WERI-Rb-1 (cell line): ENCODE data around the gene PHKB.

Experiments used
- DNase-seq: peaks from one replicate; pipeline ENCODE4 v3.0.0-alpha.2; 2020
- H3K27ac ChIP-seq: fragments of 250-450 bp; sonication (Bioruptor Pico); 2 replicates; pipeline ENCODE4 v1.5.1; 2020; ENCODE audit warnings: mild to moderate bottlenecking, moderate library complexity
- H3K27me3 ChIP-seq: fragments of 250-450 bp; sonication (Bioruptor Pico); 2 replicates; pipeline ENCODE4 v1.5.1; 2021; ENCODE audit warnings: mild to moderate bottlenecking, low read depth, moderate library complexity; ENCODE audit not compliant: insufficient read depth, severe bottlenecking
- H3K36me3 ChIP-seq: fragments of 250-450 bp; sonication (Bioruptor Pico); 2 replicates; pipeline ENCODE4 v1.5.1; 2020; ENCODE audit warnings: mild to moderate bottlenecking, moderate library complexity
- H3K4me3 ChIP-seq: 2 replicates; pipeline ENCODE4 v1.5.1; 2011; ENCODE audit warnings: low read depth, mild to moderate bottlenecking, control low read depth, low read length
- H3K9me3 ChIP-seq: fragments of 250-450 bp; sonication (Bioruptor Pico); 2 replicates; pipeline ENCODE4 v1.5.1; 2021; ENCODE audit warnings: mild to moderate bottlenecking, moderate library complexity; ENCODE audit not compliant: severe bottlenecking
- TF ChIP-seq, protein P1 (sequence below): IDR thresholded peaks from 2 replicates; pipeline ENCODE4 v1.5.1; 2011; ENCODE audit warnings: low read depth, mild to moderate bottlenecking, control low read depth, inconsistent platforms, low read length

PHKB gene

DNA sequence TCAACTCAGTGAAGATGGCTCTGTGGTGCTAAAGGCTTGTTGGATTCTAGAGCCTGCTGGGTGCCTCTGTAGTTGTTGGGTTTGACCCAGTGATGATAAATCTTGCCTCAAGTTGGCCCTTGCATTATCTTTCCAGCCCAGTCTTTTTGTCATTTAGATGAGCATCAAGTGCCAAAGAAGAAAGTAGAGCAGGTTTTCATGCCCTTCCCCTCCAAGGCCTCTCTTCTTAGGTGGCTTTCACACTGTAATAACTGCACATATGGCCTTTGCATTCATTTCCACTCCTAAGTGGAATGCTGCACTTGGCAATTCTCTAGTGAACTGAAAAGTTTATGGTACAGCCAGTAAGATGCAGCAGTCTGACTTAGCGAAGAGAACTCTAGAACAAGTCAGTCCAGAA lies 165.1 kb downstream of the PHKB start:
- Histone ChIP-seq H3K36me3 (no peaks in the 10 kb centered on the region), H3K4me3 (no peak overlapping the region), H3K9me3 (no peaks in the 10 kb centered on the region), H3K27me3 (no peaks in the 10 kb centered on the region), H3K27ac (no peak overlapping the region)
- TF ChIP-seq, protein P1, sequence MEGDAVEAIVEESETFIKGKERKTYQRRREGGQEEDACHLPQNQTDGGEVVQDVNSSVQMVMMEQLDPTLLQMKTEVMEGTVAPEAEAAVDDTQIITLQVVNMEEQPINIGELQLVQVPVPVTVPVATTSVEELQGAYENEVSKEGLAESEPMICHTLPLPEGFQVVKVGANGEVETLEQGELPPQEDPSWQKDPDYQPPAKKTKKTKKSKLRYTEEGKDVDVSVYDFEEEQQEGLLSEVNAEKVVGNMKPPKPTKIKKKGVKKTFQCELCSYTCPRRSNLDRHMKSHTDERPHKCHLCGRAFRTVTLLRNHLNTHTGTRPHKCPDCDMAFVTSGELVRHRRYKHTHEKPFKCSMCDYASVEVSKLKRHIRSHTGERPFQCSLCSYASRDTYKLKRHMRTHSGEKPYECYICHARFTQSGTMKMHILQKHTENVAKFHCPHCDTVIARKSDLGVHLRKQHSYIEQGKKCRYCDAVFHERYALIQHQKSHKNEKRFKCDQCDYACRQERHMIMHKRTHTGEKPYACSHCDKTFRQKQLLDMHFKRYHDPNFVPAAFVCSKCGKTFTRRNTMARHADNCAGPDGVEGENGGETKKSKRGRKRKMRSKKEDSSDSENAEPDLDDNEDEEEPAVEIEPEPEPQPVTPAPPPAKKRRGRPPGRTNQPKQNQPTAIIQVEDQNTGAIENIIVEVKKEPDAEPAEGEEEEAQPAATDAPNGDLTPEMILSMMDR = no peak
- no peak for DNase-seq

- H3K9me3 ChIP-seq = no peaks in the 10 kb centered on the region
- H3K27ac ChIP-seq = no peak overlapping the region
- H3K27me3 ChIP-seq = no peaks in the 10 kb centered on the region
- no peaks in the 10 kb centered on the region for H3K36me3 ChIP-seq
- TF ChIP-seq, protein P1 = no peak
- no peak overlapping the region for H3K4me3 ChIP-seq
- DNase-seq = no peak
Observed at GRCh38 chr16:47627085-47627639, 166.0 kb downstream of the PHKB start.

GRCh38 chr16:47627721-47628120 lies 166.6 kb downstream of the PHKB start:
- no peak for DNase-seq
- Histone ChIP-seq H3K27me3 (no peaks in the 10 kb centered on the region), H3K27ac (no peak overlapping the region), H3K9me3 (no peaks in the 10 kb centered on the region), H3K36me3 (no peaks in the 10 kb centered on the region), H3K4me3 (no peak overlapping the region)
- TF ChIP-seq, protein P1 = no peak

GRCh38 chr16:47631131-47631530 lies 170.0 kb downstream of the PHKB start:
- Histone ChIP-seq H3K4me3 (no peak overlapping the region), H3K27ac (no peak overlapping the region), H3K27me3 (no peaks in the 10 kb centered on the region), H3K36me3 (no peaks in the 10 kb centered on the region), H3K9me3 (no peaks in the 10 kb centered on the region)
- no peak for DNase-seq
- TF ChIP-seq, protein P1 = no peak

DNA sequence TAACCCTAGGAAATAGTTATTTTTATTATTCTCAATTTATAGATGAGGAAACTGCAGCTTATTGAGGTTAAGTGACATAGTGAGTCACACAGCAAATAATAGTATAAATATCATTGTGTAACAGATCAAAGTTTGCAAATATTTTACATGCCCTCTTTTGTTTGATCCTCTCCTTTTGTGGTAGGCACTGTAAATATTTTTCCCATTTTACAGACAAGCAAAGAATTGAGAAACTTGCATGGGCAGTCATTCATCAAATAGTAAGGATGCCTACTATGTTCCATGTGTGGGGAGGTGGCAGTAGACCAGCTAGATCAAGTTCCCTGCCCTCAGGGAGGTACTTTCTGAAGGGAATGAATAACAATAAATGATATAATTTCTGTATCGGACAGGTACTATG lies 173.0 kb downstream of the PHKB start:
- TF ChIP-seq, protein P1 = no peak
- H3K36me3 ChIP-seq = no peaks in the 10 kb centered on the region
- no peak for DNase-seq

GRCh38 chr16:47634727-47635126 lies 173.6 kb downstream of the PHKB start:
- Histone ChIP-seq H3K9me3 (no peaks in the 10 kb centered on the region), H3K4me3 (no peak overlapping the region), H3K36me3 (no peaks in the 10 kb centered on the region), H3K27ac (no peak overlapping the region), H3K27me3 (no peaks in the 10 kb centered on the region)
- TF ChIP-seq, protein P1 = no peak
- DNase-seq = no peak

More for the DNA sequence above, 173.0 kb downstream of the PHKB start:
- H3K27ac ChIP-seq = no peak overlapping the region
- no peaks in the 10 kb centered on the region for H3K9me3 ChIP-seq
- H3K27me3 ChIP-seq = no peaks in the 10 kb centered on the region
- no peak overlapping the region for H3K4me3 ChIP-seq
